NCI-H1105 treated with DMSO at 0.1 percent for 48 hours (cell line): ENCODE measurements around the gene ZNF280C.

Experiments used
- DNase-seq: peaks from one replicate; lab custom pipeline; 2025; lab: John Stamatoyannopoulos, UW

ZNF280C gene

DNA sequence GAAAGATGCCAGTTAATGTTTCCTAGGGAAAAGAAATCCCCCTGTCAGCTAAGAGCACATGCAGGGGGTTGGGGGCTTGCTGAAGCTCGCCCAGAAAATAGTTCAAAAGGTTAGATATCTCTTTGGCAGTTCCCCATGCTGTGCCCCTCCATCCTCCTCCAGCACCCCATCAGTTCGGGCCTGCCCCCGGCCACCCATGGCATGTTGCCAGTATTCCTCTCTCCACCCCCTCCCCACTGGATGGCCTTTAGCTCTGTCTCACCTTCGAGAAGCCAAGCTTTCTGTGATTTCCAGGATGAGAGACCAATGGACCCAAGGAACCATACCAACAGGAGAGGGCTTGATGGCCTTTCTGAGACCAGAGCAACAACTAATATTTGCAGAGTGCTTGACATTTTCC, 91.8 kb downstream of the ZNF280C start:
- DNase-seq: no peak

DNA sequence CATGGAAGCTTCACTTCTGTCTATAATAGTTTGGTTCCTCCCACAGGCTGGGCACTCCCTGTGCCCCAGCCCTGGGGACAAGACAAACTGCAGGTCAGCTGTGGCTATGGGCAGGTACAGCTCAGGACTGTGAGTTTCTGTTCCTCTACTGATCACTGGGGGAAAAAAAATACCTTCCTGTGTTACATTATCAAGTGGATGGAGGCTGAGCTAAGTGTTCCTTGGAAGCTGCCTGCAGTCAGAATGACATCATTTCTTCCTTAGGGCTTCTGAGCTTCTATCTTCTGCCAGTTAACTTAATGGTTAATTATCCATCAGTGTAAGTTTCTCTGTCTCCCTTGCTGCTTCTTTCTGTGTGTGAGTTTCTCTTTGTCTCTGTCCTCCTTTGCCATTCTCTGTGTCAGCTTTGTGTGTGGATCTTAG, 92.3 kb downstream of the ZNF280C start:
- DNase-seq: no peak

DNA sequence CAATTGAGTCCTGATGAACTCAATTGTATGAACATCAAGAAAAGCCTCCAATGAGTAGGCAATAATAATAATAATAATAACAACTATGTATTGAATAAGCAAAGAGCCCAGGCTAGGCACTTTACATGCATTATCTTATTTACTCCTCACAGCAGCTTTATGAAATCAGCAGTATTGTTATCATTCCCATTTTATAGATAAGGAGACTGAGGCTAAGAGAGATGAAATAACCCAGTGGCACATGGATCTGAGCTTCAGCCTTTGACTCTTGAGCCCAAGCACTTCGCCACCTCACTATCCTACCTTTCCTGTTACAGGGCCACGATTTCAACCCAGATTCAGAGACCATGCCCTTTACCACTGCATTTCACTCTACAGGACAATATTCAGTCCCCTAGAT, 93.8 kb downstream of the ZNF280C start:
- no peak for DNase-seq

DNA sequence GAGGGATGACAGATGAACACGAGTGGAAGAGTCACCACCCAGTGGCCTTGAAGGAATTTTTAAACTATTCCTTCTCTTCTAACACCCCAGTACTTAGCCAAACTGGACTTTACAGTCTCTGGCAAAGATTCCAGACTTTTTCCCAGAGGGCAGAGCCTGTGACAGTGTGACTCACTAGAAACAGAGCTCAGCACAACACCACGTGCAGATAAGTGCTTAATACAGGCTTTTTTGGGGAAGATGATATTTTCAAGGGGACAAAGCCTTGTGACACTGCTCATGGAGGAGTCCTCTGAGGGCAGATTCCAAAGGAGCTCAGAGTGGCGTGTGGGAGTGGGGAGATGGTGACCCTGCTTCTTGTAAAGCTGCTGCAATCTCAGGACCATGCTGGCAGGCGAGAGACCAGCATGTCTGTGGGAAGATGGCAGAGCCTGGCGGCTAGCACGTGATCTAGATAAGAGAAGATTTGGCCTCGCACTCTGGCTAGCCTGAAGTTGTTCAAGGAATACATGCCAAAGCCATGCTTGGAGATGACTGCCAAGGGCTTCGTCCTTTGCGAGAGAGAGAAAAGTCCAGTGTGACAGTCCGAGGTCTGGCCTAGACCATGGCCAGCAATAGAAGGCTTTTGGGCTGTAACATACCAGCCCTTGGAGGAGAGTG, 94.5 kb downstream of the ZNF280C start:
- no peak for DNase-seq

DNA sequence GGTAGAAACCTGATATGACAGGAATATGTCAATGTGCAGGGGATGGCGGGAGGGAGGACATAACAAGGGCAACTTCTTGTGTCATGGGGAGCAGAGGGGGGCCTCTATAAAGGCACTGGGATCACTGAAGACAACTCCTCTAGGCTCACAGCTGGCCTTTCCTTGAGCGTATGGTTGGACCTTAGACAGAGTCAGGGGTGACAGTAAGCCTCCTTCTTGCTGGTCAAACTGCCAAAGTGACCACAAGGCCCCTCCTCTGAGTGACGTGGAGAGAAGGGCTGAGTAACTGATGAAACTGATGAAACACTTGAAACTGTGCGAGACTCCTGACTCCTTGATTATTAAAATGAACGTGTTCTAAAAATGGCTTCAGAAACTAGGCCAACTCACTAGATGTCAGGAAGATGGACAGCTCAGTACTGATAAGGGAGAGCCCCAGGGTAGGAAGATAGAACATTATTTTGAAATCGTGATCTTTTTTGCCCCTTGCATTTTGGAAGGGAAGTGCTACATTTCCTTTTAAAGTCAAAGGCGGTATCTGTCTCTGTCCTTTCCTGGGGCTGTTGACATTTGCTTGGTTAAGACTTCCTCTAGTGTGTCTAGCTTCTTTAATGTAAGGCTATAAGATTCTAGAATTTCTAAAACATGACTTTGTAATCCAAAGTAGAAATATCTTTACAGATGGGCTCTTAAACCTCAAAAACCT, 95.4 kb downstream of the ZNF280C start:
- no peak for DNase-seq

DNA sequence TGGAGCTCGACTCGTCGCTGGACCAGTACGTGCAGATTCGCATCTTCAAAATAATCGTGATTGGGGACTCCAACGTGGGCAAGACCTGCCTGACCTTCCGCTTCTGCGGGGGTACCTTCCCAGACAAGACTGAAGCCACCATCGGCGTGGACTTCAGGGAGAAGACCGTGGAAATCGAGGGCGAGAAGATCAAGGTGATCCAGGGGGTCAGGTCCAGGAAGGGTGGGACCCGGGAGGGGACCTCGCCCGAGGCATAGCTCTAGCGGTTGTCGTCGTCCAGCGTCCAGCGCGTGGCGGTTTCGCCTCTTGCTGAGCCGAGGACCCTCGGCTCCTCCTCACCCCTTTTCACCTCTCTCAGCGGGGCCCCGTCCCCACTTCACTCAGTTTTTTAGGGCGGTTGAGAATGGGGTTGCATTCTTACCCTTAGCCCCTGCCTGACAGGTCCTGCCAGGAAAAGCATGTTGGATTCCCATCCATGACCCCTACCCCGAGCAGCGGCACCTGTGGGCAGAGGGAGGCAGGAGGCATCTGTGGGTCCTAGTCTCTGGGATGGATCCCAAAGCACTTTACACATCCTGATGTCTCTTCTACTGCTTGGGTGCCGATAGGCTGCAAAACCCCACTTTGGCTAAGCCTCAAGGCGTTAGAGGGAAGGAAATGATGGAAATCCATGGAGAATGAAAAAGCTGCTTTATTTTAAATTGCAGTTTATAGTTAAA, 96.4 kb downstream of the ZNF280C start:
- DNase-seq: no peak

DNA sequence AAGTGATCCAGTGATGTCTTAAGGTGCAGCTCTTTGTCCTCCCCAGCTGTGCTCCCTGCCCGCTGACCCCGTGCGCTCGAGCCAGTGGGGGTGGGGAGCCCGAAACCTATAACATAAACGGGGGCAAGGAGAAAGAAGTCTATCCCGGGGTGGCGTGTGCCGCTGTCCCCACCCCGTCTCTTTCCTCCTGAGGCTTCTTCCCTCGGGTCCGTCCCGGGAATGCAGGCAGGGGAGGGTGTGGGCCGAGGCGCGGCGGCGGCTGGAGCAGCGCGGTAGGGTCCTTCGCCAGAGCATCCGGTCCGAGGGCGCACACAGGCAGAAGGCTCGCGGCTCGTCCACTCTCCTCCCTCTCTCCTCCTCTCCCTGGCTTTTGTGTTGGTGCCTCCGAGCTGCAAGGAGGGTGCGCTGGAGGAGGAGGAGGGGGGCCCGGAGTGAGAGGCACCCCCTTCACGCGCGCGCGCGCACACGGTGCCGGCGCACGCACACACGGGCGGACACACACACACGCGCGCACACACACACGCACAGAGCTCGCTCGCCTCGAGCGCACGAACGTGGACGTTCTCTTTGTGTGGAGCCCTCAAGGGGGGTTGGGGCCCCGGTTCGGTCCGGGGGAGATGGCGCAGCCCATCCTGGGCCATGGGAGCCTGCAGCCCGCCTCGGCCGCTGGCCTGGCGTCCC, 97.1 kb downstream of the ZNF280C start, which contains the start of gene RAB33A:
RAB33A (plus strand) TSS at position 517 of the 681 bp plus-strand sequence; CDS start at position 618, 101 bp downstream.
- DNase-seq: peak; percentile 28

DNA sequence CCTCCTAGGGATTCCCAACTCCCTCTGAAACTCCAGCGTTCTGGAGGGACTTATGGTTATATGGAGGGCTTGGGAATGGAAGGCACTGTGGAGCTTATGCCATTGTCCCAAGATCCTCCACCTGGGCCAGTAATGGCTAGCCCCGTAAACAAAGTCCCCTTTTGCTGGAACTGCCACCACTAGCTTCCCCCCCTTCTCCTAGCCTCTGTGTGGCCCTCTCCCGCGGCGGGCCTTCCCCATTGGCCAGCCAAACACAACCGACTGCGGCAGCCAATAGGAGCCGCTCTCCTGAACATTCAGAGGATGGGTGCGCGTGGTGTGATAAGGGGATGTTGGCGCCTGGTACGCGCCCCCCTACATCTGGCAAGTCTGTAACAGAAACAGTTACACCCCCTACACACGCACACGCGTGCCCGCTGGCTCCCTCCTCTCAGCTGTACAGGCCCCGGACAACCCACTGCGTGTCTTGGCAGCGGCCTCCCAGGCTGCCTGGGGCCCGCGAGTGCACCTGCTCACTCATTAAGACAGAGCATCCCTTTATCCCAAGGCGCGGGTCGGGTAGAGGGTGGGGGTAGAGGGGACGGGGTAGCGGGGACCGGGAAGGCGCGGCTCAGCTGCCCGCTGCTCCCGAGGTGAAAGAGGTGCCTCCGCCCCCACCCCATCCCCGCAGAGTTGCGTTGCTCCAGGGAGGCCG, 97.8 kb downstream of the ZNF280C start:
- peak; percentile 87 for DNase-seq

DNA sequence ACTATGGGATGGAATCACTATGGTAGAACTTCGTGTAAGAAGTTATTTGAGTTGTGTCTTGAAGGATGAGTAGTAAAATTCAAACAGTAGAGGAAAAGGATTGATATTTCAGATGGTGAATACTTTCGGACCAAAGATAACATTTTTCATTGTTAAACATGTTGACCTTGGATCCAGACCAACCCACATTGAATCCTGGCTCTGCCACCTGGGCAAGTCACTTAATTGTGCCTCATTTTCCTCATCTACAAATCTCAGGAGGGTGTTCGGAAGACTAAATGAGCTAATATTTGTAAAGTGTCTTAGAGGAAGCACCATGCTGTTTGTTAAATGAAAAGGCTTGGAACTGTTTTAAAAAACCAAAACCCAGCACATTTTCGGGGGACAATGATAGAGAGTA, 101.7 kb downstream of the ZNF280C start:
- no peak for DNase-seq

DNA sequence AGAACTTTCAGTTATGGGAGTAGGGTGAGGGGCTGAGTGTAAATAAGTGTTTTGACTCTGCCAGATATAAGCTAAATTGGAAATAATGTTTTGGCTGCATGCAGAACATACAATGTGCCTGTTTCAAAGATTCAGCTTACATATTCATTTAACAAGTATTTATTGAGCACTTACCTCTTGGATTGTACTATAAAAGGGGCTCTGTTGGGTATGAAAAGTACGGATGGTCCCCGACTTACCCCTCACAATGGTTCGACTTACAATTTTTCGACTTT, 102.3 kb downstream of the ZNF280C start:
- no peak for DNase-seq

DNA sequence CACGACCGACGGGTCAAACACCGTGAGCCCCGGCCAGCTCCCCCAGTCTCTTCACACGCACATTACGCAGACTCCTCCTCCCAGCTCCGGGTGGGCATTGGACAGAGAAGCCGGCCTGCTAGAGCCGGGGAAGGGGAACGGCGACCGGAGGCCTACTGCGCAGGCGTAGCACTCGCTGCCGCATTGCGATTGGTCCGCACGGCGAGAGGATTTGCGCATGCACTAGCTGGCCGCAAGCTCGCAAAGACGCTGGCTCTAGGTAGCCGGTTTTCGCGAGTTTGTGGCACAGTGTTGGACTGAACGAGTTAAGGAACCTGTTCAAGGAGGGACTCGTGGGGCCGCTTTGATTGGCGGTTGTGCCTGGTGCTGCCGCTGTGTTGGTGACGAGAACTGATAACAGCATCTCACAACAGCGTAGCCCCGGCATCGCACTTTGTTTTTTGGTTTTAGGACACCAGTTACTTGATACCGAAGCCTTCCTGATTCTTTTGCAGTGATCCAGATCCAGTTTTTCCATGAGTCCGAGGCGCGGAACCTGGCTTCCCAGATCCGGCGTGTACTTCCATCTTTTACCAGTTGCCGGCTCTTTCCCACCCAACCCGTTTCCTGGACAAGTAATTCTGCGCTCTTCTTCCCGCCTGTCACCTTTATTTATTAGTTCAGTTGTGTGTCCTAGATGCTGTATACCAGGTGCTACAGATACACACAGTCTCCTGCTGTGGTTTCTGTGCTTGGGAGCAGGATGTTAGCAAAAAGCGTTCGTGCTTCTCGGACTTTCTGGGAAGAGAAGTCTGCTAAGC, 102.8 kb downstream of the ZNF280C start, which contains the start of gene AIFM1:
AIFM1 (minus strand) TSS at position 139 of the 800 bp plus-strand sequence. CDS start 185 bp downstream, outside the sequence.
- peak; percentile 89 for DNase-seq

DNA sequence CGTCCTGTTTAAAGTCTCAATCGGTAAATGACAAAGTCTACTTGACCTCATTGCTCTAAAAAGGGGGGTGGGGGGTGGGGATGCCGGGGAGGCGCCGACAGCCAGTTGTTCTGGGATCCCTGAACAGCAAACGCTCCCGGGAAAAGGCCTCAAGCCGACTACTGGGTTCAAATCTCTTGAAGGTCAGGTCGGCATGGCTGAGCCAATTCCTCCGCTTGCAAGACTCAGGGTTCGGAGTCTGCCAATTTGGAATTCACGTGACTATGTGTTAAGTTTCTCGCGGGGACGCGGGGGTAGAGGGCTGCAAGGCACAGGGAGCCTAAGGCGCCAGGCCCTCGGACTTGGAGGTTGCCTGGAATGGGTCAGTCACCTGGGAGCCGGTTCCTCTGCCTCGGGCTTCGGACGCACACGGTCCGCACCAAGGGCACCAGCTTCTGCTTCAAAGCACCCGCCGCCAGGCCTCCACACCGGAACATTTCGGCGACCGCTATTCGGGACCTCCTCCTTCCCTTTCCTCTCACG, 103.5 kb downstream of the ZNF280C start:
- DNase-seq: peak; percentile 39

DNA sequence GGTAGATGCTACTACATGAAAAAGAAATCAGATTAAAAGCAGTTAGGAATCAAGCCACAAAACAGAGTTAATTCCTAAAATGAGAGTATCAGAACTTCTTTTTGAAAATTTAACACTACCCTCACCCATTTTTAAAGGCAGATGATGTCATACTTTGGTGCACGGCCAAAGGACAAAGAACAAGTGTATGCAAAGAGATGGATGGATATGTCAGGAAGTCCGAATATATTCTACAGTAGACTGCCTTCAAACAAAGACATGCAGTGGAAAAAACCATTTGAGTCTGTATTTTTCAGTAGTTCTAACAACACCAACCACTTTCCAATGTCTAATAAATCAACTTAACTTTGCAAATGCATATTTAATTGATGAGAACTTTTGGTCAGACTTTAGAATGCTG, 105.3 kb downstream of the ZNF280C start:
- DNase-seq: no peak

DNA sequence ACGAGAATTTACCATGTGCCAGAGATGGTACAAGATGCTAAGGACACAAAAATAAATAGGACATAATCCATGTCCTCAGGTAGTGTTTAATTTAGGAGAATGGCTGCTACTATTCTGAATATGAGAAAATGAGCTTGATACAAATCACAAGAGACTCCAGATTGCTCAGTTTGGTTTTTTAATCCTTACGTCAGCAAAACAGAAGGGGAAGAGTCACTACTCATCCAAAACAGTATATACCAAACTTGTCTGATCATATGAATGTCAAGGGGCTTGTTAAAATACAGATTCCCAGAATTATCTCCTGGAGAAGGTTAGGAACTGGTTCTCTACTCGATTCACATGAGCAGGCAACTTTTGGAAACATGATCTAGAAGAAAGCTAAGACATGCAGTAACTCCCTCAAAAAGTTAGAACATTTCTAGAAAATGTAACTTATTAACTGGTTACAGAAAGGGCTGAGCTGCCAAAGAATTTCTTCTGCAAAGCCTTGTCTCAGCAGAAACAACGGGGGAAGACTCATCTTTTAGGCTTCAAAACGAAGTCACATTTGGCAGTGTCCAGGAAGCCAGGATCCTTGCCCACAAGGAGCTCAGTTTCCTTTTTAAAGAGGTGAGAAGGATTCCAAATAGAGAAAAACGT, 106.5 kb downstream of the ZNF280C start:
- no peak for DNase-seq

DNA sequence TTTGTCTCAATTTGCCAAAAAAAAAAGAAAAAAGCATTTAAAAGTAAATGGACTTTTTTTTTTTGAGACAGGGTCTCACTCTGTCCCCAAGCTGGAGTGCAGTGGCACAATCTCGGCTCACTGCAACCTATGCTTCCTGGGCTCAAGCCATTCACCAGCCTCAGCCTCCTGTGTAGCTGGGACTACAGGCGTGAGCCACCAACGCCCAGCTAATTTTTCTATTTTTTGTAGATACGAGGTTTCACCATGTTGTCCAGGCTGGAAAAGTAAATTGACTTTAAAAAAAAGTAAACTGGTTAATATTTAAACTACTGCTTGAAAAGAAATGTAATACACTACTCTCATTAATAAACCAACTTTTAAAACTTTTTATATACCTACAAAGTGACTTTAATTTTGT, 108.9 kb downstream of the ZNF280C start:
- DNase-seq: no peak

DNA sequence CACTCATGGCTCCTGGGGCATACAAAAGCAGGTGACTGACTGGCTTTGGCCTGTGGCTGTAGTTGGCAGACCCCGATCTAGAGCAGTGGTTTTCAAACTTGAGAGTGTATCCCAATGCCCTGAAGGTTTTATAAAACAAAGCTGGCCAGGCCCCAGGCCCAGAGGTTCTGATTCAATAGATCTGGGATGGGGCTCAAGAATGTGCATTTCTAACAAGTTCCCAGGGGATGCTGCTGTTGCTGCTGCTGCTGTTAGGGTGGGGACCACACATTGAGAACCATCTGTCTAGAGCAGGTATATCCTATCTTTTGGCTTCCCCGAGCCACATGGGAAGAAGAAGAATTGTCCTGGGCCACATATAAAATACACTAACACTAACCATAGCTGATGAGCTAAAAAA, 110.4 kb downstream of the ZNF280C start:
- DNase-seq: no peak

DNA sequence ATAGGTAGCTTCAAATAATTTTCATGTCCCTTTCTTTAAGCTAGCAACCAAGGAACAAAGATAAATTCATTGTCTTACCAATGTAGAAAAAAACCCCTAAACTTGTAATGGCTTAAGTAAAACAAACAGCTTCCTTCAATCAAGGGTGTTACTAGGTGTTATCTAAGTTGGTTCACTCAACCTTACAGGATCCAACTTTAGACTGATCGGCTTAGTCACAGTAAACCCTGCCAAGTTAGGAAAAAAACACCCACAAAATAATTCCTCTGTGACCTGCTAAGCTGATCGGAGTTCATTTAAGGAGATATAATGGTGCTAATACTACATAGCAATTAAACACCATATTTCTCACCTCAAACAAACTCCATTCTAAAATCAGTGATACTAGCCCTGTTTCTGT, 113.1 kb downstream of the ZNF280C start:
- no peak for DNase-seq
